Mesenteric fat pad (tissue), 1 donor: Measurements from ENCODE around the gene GSTM5. TPM values are rescaled to one million over a fixed set of nuclear protein-coding genes. Genes with fewer than 3 reads are reported as not detected.
A peak's percentile ranks its signal among the peaks of the same experiment; 100 is the strongest.
"Not testable (repeated sequence)": the region's sequence is repeated elsewhere in the genome, so short reads cannot be mapped to it uniquely, and the experiment has no call there.

Experiments used
- DNase-seq: peaks from one replicate; pipeline ENCODE4 v3.0.0-alpha.2; 2020; ENCODE audit warnings: low spot score
- long read RNA-seq: library from polyadenylated mRNA; unstranded; transcript quantifications from one replicate; pipeline ENCODE4 v2.0.0, GENCODE V29; 2020
- total RNA-seq: library from RNA; stranded (reverse); fragmentation: NEBNext Ultra II Directional; extraction: Animal tissue kit (Norgen Biotek cat#: 25700); gene quantifications from one replicate; pipeline ENCODE4 v1.2.1, GENCODE V29; 2021
- donor health status: DM: yes; HTN: yes; CAD: no.

GSTM5 gene
- 13.1 TPM for total RNA-seq
- long read RNA-seq, transcript GSTM5-201 (8 exons, 1,555 nt): major isoform, 15 of 22 reads
- long read RNA-seq, partial matches to known transcripts: 0 of 22 reads
- long read RNA-seq, other reads (novel, unspliced or antisense): 7 of 22 reads

GRCh38 chr1:109711593-109712320 is at the start of gene GSTM5:
Gene GSTM5, plus strand, starts transcription at chr1:109712251. Its CDS starts 62 bp downstream, at chr1:109712313.
- DNase-seq: not testable (repeated sequence)

GRCh38 chr1:109664671-109665070 is 47.4 kb upstream of the GSTM5 start:
- no peak for DNase-seq

- peak; percentile 95 for DNase-seq
Measured at GRCh38 chr1:109667452-109668122, 44.5 kb upstream of the GSTM5 start, which contains the start of gene GSTM2. Gene GSTM2, plus strand, starts transcription at chr1:109668057. Its CDS starts 59 bp downstream, at chr1:109668116.

- no peak for DNase-seq
Measured at GRCh38 chr1:109668123-109668775, 43.8 kb upstream of the GSTM5 start.

GRCh38 chr1:109669246-109669948 is 42.7 kb upstream of the GSTM5 start:
- no peak for DNase-seq

- DNase-seq: not testable (repeated sequence)
Measured at GRCh38 chr1:109669949-109670302, 42.1 kb upstream of the GSTM5 start.

GRCh38 chr1:109671067-109671466 is 41.0 kb upstream of the GSTM5 start:
- DNase-seq: no peak

GRCh38 chr1:109673861-109674260 is 38.2 kb upstream of the GSTM5 start:
- not testable (repeated sequence) for DNase-seq

GRCh38 chr1:109676683-109677381 is 35.2 kb upstream of the GSTM5 start:
- DNase-seq: not testable (repeated sequence)

GRCh38 chr1:109677459-109677858 is 34.6 kb upstream of the GSTM5 start:
- DNase-seq: no peak

- not testable (repeated sequence) for DNase-seq
Measured at GRCh38 chr1:109678637-109679036, 33.4 kb upstream of the GSTM5 start.

- DNase-seq: not testable (repeated sequence)
Measured at GRCh38 chr1:109684777-109685176, 27.3 kb upstream of the GSTM5 start.

- not testable (repeated sequence) for DNase-seq
Measured at GRCh38 chr1:109685399-109685798, 26.7 kb upstream of the GSTM5 start.

GRCh38 chr1:109685890-109686289 is 26.2 kb upstream of the GSTM5 start:
- DNase-seq: not testable (repeated sequence)

- not testable (repeated sequence) for DNase-seq
Measured at GRCh38 chr1:109687109-109687508, 24.9 kb upstream of the GSTM5 start.

- no peak for DNase-seq
Measured at GRCh38 chr1:109687641-109688499, 24.2 kb upstream of the GSTM5 start, which contains the start of gene GSTM1. Gene GSTM1, plus strand, starts transcription at chr1:109687817. Its CDS starts 57 bp downstream, at chr1:109687874.

- DNase-seq: no peak
Measured at GRCh38 chr1:109689844-109690405, 22.1 kb upstream of the GSTM5 start.

GRCh38 chr1:109691759-109692158 is 20.3 kb upstream of the GSTM5 start:
- no peak for DNase-seq

GRCh38 chr1:109694400-109694799 is 17.7 kb upstream of the GSTM5 start:
- DNase-seq: not testable (repeated sequence)
